Measurements from ENCODE around the gene TMEM196. TPM values are rescaled to one million over a fixed set of nuclear protein-coding genes. Genes with fewer than 3 reads are reported as not detected.

The TMEM196 gene
- not detected for total RNA-seq

GRCh38 chr7:19772841-19773760 is at the start of gene TMEM196:
Gene TMEM196 (minus strand): TSS chr7:19773617. CDS start chr7:19772696, 921 bp downstream.
- H3K36me3 Mint-ChIP-seq (ENCODE audit: low read depth) = no peaks in the 10 kb centered on the region
- peak within 1 kb of the TSS; percentile 31 for H3K4me3 Mint-ChIP-seq
- ChIA-PET POLR2A (no interaction called here), CTCF (interaction anchor here (0.9 to 1.2 kb wide), 2 partner anchors 25 to 58 kb away, joined by 3 read pairs; no protein-coding TSS in a partner anchor)
- no peaks in the 10 kb centered on the region for H3K9me3 Mint-ChIP-seq (ENCODE audit: low read depth)
- peaks cover 15% of the 10 kb centered on the region for H3K4me1 Mint-ChIP-seq
- no peak for ATAC-seq
- intact Hi-C loops (cut with DNase I, micrococcal nuclease) = no loop called here
- DNase-seq = peak; percentile 10
- H3K27me3 Mint-ChIP-seq = peaks cover 23% of the 10 kb centered on the region
- H3K27ac Mint-ChIP-seq = no peak within 1 kb of the TSS

- ATAC-seq (no peak), DNase-seq (no peak)
- Mint-ChIP-seq H3K4me1 (no peaks in the 10 kb centered on the region), H3K27ac (no peak overlapping the region), H3K27me3 (no peaks in the 10 kb centered on the region), H3K9me3 (ENCODE audit: low read depth) (no peaks in the 10 kb centered on the region), H3K4me3 (no peak overlapping the region), H3K36me3 (ENCODE audit: low read depth) (no peaks in the 10 kb centered on the region)
- ChIA-PET POLR2A (no interaction called here), CTCF (no interaction called here)
- intact Hi-C loops (cut with DNase I, micrococcal nuclease) = no loop called here
Measured at GRCh38 chr7:19816128-19816527, 42.7 kb upstream of the TMEM196 start.

GRCh38 chr7:19815546-19815945 is 42.1 kb upstream of the TMEM196 start:
- POLR2A ChIA-PET = no interaction called here
- ATAC-seq (no peak), DNase-seq (no peak)
- H3K4me3 Mint-ChIP-seq = no peak overlapping the region
- intact Hi-C loops (cut with DNase I, micrococcal nuclease) = no loop called here
- CTCF ChIA-PET = no interaction called here
- no peaks in the 10 kb centered on the region for H3K27me3 Mint-ChIP-seq
- no peaks in the 10 kb centered on the region for H3K4me1 Mint-ChIP-seq
- H3K27ac Mint-ChIP-seq = no peak overlapping the region
- no peaks in the 10 kb centered on the region for H3K9me3 Mint-ChIP-seq (ENCODE audit: low read depth)
- H3K36me3 Mint-ChIP-seq (ENCODE audit: low read depth) = no peaks in the 10 kb centered on the region

GRCh38 chr7:19814776-19815175 is 41.4 kb upstream of the TMEM196 start:
- POLR2A ChIA-PET = no interaction called here
- Mint-ChIP-seq H3K4me1 (no peaks in the 10 kb centered on the region), H3K36me3 (ENCODE audit: low read depth) (no peaks in the 10 kb centered on the region), H3K4me3 (no peak overlapping the region), H3K27me3 (no peaks in the 10 kb centered on the region), H3K27ac (no peak overlapping the region), H3K9me3 (ENCODE audit: low read depth) (no peaks in the 10 kb centered on the region)
- ATAC-seq (no peak), DNase-seq (no peak)
- CTCF ChIA-PET = no interaction called here
- intact Hi-C loops (cut with DNase I, micrococcal nuclease) = no loop called here

GRCh38 chr7:19811386-19811785 is 38.0 kb upstream of the TMEM196 start:
- peaks cover 2% of the 10 kb centered on the region for H3K27me3 Mint-ChIP-seq
- ATAC-seq = no peak
- CTCF ChIA-PET = no interaction called here

GRCh38 chr7:19798986-19799385 is 25.6 kb upstream of the TMEM196 start:
- CTCF ChIA-PET = no interaction called here

More at GRCh38 chr7:19811386-19811785, 38.0 kb upstream of the TMEM196 start:
- Mint-ChIP-seq H3K4me1 (no peaks in the 10 kb centered on the region), H3K27ac (no peak overlapping the region), H3K4me3 (no peak overlapping the region), H3K36me3 (ENCODE audit: low read depth) (no peaks in the 10 kb centered on the region), H3K9me3 (ENCODE audit: low read depth) (no peaks in the 10 kb centered on the region)
- intact Hi-C loops (cut with DNase I, micrococcal nuclease) = no loop called here
- no peak for DNase-seq
- POLR2A ChIA-PET = no interaction called here

GRCh38 chr7:19783541-19783940 is 10.1 kb upstream of the TMEM196 start:
- Mint-ChIP-seq H3K4me1 (no peaks in the 10 kb centered on the region), H3K36me3 (ENCODE audit: low read depth) (no peaks in the 10 kb centered on the region), H3K27ac (no peak overlapping the region), H3K27me3 (peaks cover 2% of the 10 kb centered on the region), H3K9me3 (ENCODE audit: low read depth) (peaks cover 10% of the 10 kb centered on the region), H3K4me3 (no peak overlapping the region)
- DNase-seq = no peak
- no peak for ATAC-seq
- CTCF ChIA-PET = no interaction called here
- intact Hi-C loops (cut with DNase I, micrococcal nuclease) = no loop called here
- POLR2A ChIA-PET = no interaction called here

More at GRCh38 chr7:19798986-19799385, 25.6 kb upstream of the TMEM196 start:
- DNase-seq (no peak), ATAC-seq (no peak)
- Mint-ChIP-seq H3K27me3 (peaks cover 2% of the 10 kb centered on the region), H3K4me1 (no peaks in the 10 kb centered on the region), H3K4me3 (no peak overlapping the region), H3K9me3 (ENCODE audit: low read depth) (no peaks in the 10 kb centered on the region), H3K36me3 (ENCODE audit: low read depth) (no peaks in the 10 kb centered on the region), H3K27ac (no peak overlapping the region)
- POLR2A ChIA-PET = no interaction called here
- intact Hi-C loops (cut with DNase I, micrococcal nuclease) = no loop called here

GRCh38 chr7:19776981-19777380 is 3.6 kb upstream of the TMEM196 start:
- Mint-ChIP-seq H3K36me3 (ENCODE audit: low read depth) (no peaks in the 10 kb centered on the region), H3K27ac (no peak overlapping the region), H3K27me3 (peaks cover 18% of the 10 kb centered on the region), H3K4me1 (peaks cover 15% of the 10 kb centered on the region), H3K4me3 (no peak overlapping the region), H3K9me3 (ENCODE audit: low read depth) (no peaks in the 10 kb centered on the region)
- ATAC-seq (no peak), DNase-seq (no peak)
- ChIA-PET CTCF (no interaction called here), POLR2A (no interaction called here)
- intact Hi-C loops (cut with DNase I, micrococcal nuclease) = no loop called here

GRCh38 chr7:19775578-19775977 is 2.2 kb upstream of the TMEM196 start:
- ChIA-PET CTCF (interaction anchor here (1.3 kb wide), 1 partner anchor 28 kb away, joined by 3 read pairs; no protein-coding TSS in a partner anchor), POLR2A (no interaction called here)
- Mint-ChIP-seq H3K4me3 (no peak overlapping the region), H3K9me3 (ENCODE audit: low read depth) (no peaks in the 10 kb centered on the region), H3K4me1 (peaks cover 15% of the 10 kb centered on the region), H3K36me3 (ENCODE audit: low read depth) (no peaks in the 10 kb centered on the region), H3K27me3 (peaks cover 20% of the 10 kb centered on the region), H3K27ac (no peak overlapping the region)
- ATAC-seq (no peak), DNase-seq (no peak)
- intact Hi-C loops (cut with DNase I, micrococcal nuclease) = no loop called here

GRCh38 chr7:19772306-19772705 is 1.1 kb downstream of the TMEM196 start:
- Mint-ChIP-seq H3K36me3 (ENCODE audit: low read depth) (no peaks in the 10 kb centered on the region), H3K4me3 (no peak overlapping the region), H3K4me1 (peaks cover 15% of the 10 kb centered on the region), H3K9me3 (ENCODE audit: low read depth) (no peaks in the 10 kb centered on the region), H3K27me3 (peaks cover 23% of the 10 kb centered on the region), H3K27ac (no peak overlapping the region)
- ATAC-seq (no peak), DNase-seq (peak; percentile 3)
- CTCF ChIA-PET = interaction anchor here (1.2 kb wide), 1 partner anchor 24 kb away, joined by 3 read pairs; no protein-coding TSS in a partner anchor
- intact Hi-C loops (cut with DNase I, micrococcal nuclease) = no loop called here
- POLR2A ChIA-PET = no interaction called here

GRCh38 chr7:19762631-19763030 is 10.8 kb downstream of the TMEM196 start:
- H3K4me3 Mint-ChIP-seq = no peak overlapping the region
- DNase-seq (no peak), ATAC-seq (no peak)
- no peaks in the 10 kb centered on the region for H3K9me3 Mint-ChIP-seq (ENCODE audit: low read depth)
- H3K27ac Mint-ChIP-seq = no peak overlapping the region
- H3K36me3 Mint-ChIP-seq (ENCODE audit: low read depth) = no peaks in the 10 kb centered on the region
- intact Hi-C loops (cut with DNase I, micrococcal nuclease) = no loop called here
- POLR2A ChIA-PET = no interaction called here
- H3K27me3 Mint-ChIP-seq = peaks cover 7% of the 10 kb centered on the region
- CTCF ChIA-PET = interaction anchor here (1.6 kb wide), 1 partner anchor 15 kb away, joined by 3 read pairs; no protein-coding TSS in a partner anchor
- H3K4me1 Mint-ChIP-seq = no peaks in the 10 kb centered on the region

- no peaks in the 10 kb centered on the region for H3K4me1 Mint-ChIP-seq
- ChIA-PET CTCF (interaction anchor here (0.7 to 2.3 kb wide), 8 partner anchors 9 to 849 kb away, joined by 3 to 8 read pairs (median 3); no protein-coding TSS in a partner anchor), POLR2A (no interaction called here)
- no peak overlapping the region for H3K4me3 Mint-ChIP-seq
- no peaks in the 10 kb centered on the region for H3K9me3 Mint-ChIP-seq (ENCODE audit: low read depth)
- H3K27me3 Mint-ChIP-seq = peaks cover 11% of the 10 kb centered on the region
- no peak for ATAC-seq
- no peaks in the 10 kb centered on the region for H3K36me3 Mint-ChIP-seq (ENCODE audit: low read depth)
- DNase-seq = no peak
- H3K27ac Mint-ChIP-seq = no peak overlapping the region
- intact Hi-C loops (cut with DNase I, micrococcal nuclease) = loop anchor here (1.0 to 10.0 kb wide), 7 partner anchors 418 to 844 kb away; no protein-coding TSS in a partner anchor
Measured at GRCh38 chr7:19754521-19755116, 18.8 kb downstream of the TMEM196 start.
